H1 (cell line): ENCODE measurements around the gene ERVV-1. TPM values are rescaled to one million over a fixed set of nuclear protein-coding genes. Genes with fewer than 3 reads are reported as not detected.
"Not testable (repeated sequence)": the region's sequence is repeated elsewhere in the genome, so short reads cannot be mapped to it uniquely, and the experiment has no call there.

Source experiments
- CTCF ChIA-PET: fragments of 300-600 bp; sonication (Branson Sonifier 250); formaldehyde crosslinking; loops from one replicate; lab custom pipeline; 2021; ENCODE audit not compliant: partially characterized antibody; lab: Charles Lee
- POLR2A ChIA-PET: fragments of 300-600 bp; sonication (Branson Sonifier 250); formaldehyde crosslinking; loops from one replicate; lab custom pipeline; 2021; ENCODE audit warnings: inconsistent platforms; ENCODE audit not compliant: partially characterized antibody; lab: Charles Lee
- DNase-seq, 2 experiments: peaks; one replicate each; pipeline versions ENCODE4 v3.0.0 to v3.0.0-alpha.2; 2010 to 2022; ENCODE audit warnings: low spot score in 2 of 2, low read depth in 1 of 2, mixed read lengths in 1 of 2
- FAIRE-seq: peaks from 2 replicates; lab custom pipeline; 2011; peaks lifted over from hg19 to GRCh38; lab: Jason Lieb, UNC
- H2AFZ ChIP-seq: 2 replicates; pipeline ENCODE4 v1.8.1; 2012; ENCODE audit warnings: low read length, inconsistent platforms
- H2AK5ac ChIP-seq: 2 replicates; pipeline ENCODE4 v1.6.1; 2013; ENCODE audit warnings: low read depth, low read length
- H2BK120ac ChIP-seq: replicated peaks from 2 replicates; pipeline ENCODE3; 2013; ENCODE audit warnings: low read depth, low read length, inconsistent platforms
- H2BK12ac ChIP-seq: 2 replicates; pipeline ENCODE4 v1.6.1; 2013; ENCODE audit warnings: low read depth, low read length
- H2BK15ac ChIP-seq: 2 replicates; pipeline ENCODE4 v1.6.1; 2013; ENCODE audit warnings: low read length
- H2BK20ac ChIP-seq: 2 replicates; pipeline ENCODE4 v1.6.1; 2013; ENCODE audit warnings: low read length
- H2BK5ac ChIP-seq: 2 replicates; pipeline ENCODE4 v1.6.1; 2013; ENCODE audit warnings: low read depth, low read length
- H3K14ac ChIP-seq: 2 replicates; pipeline ENCODE4 v1.6.1; 2013; ENCODE audit warnings: inconsistent platforms; ENCODE audit not compliant: insufficient read length
- H3K18ac ChIP-seq: 2 replicates; pipeline ENCODE4 v1.6.1; 2013; ENCODE audit warnings: low read length; ENCODE audit errors: extremely low read depth
- H3K23ac ChIP-seq: 2 replicates; pipeline ENCODE4 v1.6.1; 2013; ENCODE audit warnings: inconsistent platforms; ENCODE audit not compliant: insufficient read length
- H3K23me2 ChIP-seq: 2 replicates; pipeline ENCODE4 v1.6.1; 2013; ENCODE audit warnings: low read depth, low read length
- H3K27ac ChIP-seq: 2 replicates; pipeline ENCODE4 v1.6.1; 2011; ENCODE audit warnings: low read depth, low read length, inconsistent platforms
- H3K27me3 ChIP-seq, 4 experiments: replicated peaks in 1 of 4; 1 replicate in 1 of 4; 2 replicates in 3 of 4; pipeline versions ENCODE4 v1.6.1 to v1.8.1; 2011 to 2013; ENCODE audit warnings: low read length in 3 of 4, mild to moderate bottlenecking in 3 of 4, inconsistent platforms in 2 of 4, mixed read lengths in 2 of 4, moderate library complexity in 1 of 4; ENCODE audit not compliant: control insufficient read depth in 3 of 4, insufficient read depth in 3 of 4; ENCODE audit errors: extremely low read depth in 1 of 4
- H3K36me3 ChIP-seq, 4 experiments: 2 replicates each; pipeline versions ENCODE4 v1.6.1 to v1.8.1; 2011 to 2013; ENCODE audit warnings: mild to moderate bottlenecking in 4 of 4, low read length in 3 of 4, moderate library complexity in 2 of 4, control low read depth in 1 of 4, inconsistent platforms in 1 of 4; ENCODE audit not compliant: insufficient read depth in 4 of 4, control insufficient read depth in 2 of 4
- H3K4ac ChIP-seq: replicated peaks from 2 replicates; pipeline ENCODE3; 2013; ENCODE audit warnings: low read length, low read depth, mixed read lengths, inconsistent platforms; ENCODE audit not compliant: insufficient read length
- H3K4me1 ChIP-seq, 4 experiments: replicated peaks in 1 of 4; 1 replicate in 1 of 4; 2 replicates in 3 of 4; pipeline versions ENCODE4 v1.6.1 to v1.8.1; 2011 to 2013; ENCODE audit warnings: low read length in 3 of 4, inconsistent platforms in 2 of 4, mixed read lengths in 1 of 4; ENCODE audit not compliant: insufficient read depth in 4 of 4, control insufficient read depth in 3 of 4
- H3K4me2 ChIP-seq, 2 experiments: 2 replicates each; pipeline versions ENCODE4 v1.6.1 to v1.8.1; 2011 to 2013; ENCODE audit warnings: low read depth in 2 of 2, low read length in 2 of 2, control low read depth in 1 of 2, inconsistent platforms in 1 of 2, mild to moderate bottlenecking in 1 of 2; ENCODE audit not compliant: insufficient read depth in 1 of 2
- H3K4me3 ChIP-seq, 4 experiments: fragments of 200-600, 300-600 bp in 1 of 4; sonication (generic), shearing (Covaris generic), sonication (Bioruptor Twin) in 1 of 4; 2 replicates each; pipeline versions ENCODE4 v1.5.1 to v1.8.1; 2011 to 2016; ENCODE audit warnings: low read length in 4 of 4, low read depth in 3 of 4, control low read depth in 2 of 4, inconsistent platforms in 2 of 4, mild to moderate bottlenecking in 2 of 4, mixed read lengths in 1 of 4, moderate library complexity in 1 of 4; ENCODE audit not compliant: insufficient read depth in 2 of 4; ENCODE audit errors: extremely low read depth in 1 of 4
- H3K56ac ChIP-seq: replicated peaks from 2 replicates; pipeline ENCODE3; 2013; ENCODE audit warnings: low read depth, mild to moderate bottlenecking, mixed read lengths, low read length, inconsistent platforms; ENCODE audit not compliant: insufficient read length
- H3K79me1 ChIP-seq: 2 replicates; pipeline ENCODE4 v1.6.1; 2013; ENCODE audit warnings: low read depth, low read length, control low read depth
- H3K79me2 ChIP-seq, 2 experiments: 2 replicates each; pipeline versions ENCODE4 v1.6.1 to v1.8.1; 2012 to 2013; ENCODE audit warnings: low read length in 2 of 2, mild to moderate bottlenecking in 2 of 2, inconsistent platforms in 1 of 2; ENCODE audit not compliant: insufficient read depth in 2 of 2, control insufficient read depth in 1 of 2
- H3K9ac ChIP-seq, 4 experiments: replicated peaks in 1 of 4; 1 replicate in 1 of 4; 2 replicates in 3 of 4; pipeline versions ENCODE4 v1.6.1 to v1.8.1; 2011 to 2013; ENCODE audit warnings: low read depth in 3 of 4, low read length in 3 of 4, control low read depth in 2 of 4, mild to moderate bottlenecking in 2 of 4, moderate library complexity in 2 of 4, inconsistent platforms in 1 of 4; ENCODE audit errors: extremely low read depth in 1 of 4
- H3K9me3 ChIP-seq, 2 experiments: 2 replicates each; pipeline versions ENCODE4 v1.6.1 to v1.8.1; 2012 to 2013; ENCODE audit warnings: mild to moderate bottlenecking in 2 of 2, moderate library complexity in 2 of 2, control low read depth in 1 of 2, inconsistent platforms in 1 of 2, low read depth in 1 of 2, low read length in 1 of 2, mixed read lengths in 1 of 2; ENCODE audit not compliant: insufficient read depth in 2 of 2
- H4K20me1 ChIP-seq, 2 experiments: replicated peaks in 1 of 2; 2 replicates each; pipeline versions ENCODE3 to v1.8.1; 2011 to 2013; ENCODE audit warnings: inconsistent platforms in 2 of 2, low read length in 2 of 2, mild to moderate bottlenecking in 1 of 2; ENCODE audit not compliant: insufficient read depth in 2 of 2, control insufficient read depth in 1 of 2
- H4K5ac ChIP-seq: 2 replicates; pipeline ENCODE4 v1.6.1; 2013; ENCODE audit warnings: low read length, low read depth, mixed read lengths, inconsistent platforms; ENCODE audit not compliant: insufficient read length
- H4K8ac ChIP-seq: 2 replicates; pipeline ENCODE4 v1.8.0; 2013; ENCODE audit warnings: mild to moderate bottlenecking, moderate library complexity, low read length, inconsistent platforms; ENCODE audit not compliant: insufficient read depth; ENCODE audit errors: extremely low read depth
- H4K91ac ChIP-seq: replicated peaks from 2 replicates; pipeline ENCODE3; 2013; ENCODE audit warnings: low read length, mixed read lengths, inconsistent platforms; ENCODE audit not compliant: insufficient read length
- WGBS, 2 experiments: shearing (Covaris generic) in 1 of 2; methylation state at CpG; one replicate each; pipeline versions ENCODE4 v1.1.6 to v1.1.7; 2013 to 2015; ENCODE audit warnings: low lambda C conversion rate in 2 of 2, mixed read lengths in 2 of 2, inconsistent platforms in 1 of 2, low coverage in 1 of 2, missing lambda C conversion rate in 1 of 2; ENCODE audit not compliant: insufficient replicate concordance in 2 of 2, insufficient coverage in 1 of 2, insufficient read length in 1 of 2; ENCODE audit errors: extremely low coverage in 1 of 2, missing lambda C conversion rate in 1 of 2; 5-methylcytosine and 5-hydroxymethylcytosine counted together
- polyA plus RNA-seq, 7 experiments: library from polyadenylated mRNA; depleted of rRNA in 3 of 7; stranded (reverse) in 5 of 7; unstranded in 2 of 7; fragments of >200 nt in 5 of 7; fragments of 200-250 nt in 2 of 7; gene quantifications; 1 replicate in 5 of 7; 2 replicates in 1 of 7; 4 replicates in 1 of 7; pipeline versions ENCODE4 v1.2.1 to v1.2.3, GENCODE V29; 2011 to 2013; ENCODE audit warnings: missing spikeins in 2 of 7, mixed read lengths in 2 of 7
- total RNA-seq: library from RNA; stranded (reverse); fragmentation: NEBNext Ultra II Directional; extraction: Animal tissue kit (Norgen Biotek cat#: 25700); gene quantifications from 2 replicates; pipeline ENCODE4 v1.2.1, GENCODE V29; 2021

The ERVV-1 gene
- total and polyA plus RNA-seq, 2 of the 8 experiments (the other 6 are each of a cell fraction or from before 2014, with no cell fraction given), result not detected

DNA sequence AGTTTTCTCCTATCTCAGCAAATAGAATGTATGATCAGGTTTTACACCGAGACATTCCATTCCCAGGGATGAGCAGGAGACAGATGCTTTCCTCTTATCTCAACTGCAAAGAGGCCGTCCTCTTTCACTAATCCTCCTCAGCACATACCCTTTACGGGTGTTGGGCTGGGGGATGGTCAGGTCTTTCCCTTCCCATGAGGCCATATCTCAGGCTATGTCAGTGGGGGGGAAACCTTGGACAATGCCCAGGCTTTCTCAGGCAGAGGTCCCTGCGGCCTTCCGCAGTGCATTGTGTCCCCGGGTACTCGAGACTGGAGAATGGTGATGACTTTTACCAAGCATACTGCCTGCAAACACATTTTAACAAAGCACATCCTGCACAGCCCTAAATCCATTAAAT is 14.6 kb downstream of the ERVV-1 start:
- H3K23ac ChIP-seq, H3K23me2 ChIP-seq, DNase-seq, H2BK5ac ChIP-seq, H3K27ac ChIP-seq, H3K56ac ChIP-seq, H3K79me2 ChIP-seq, H4K8ac ChIP-seq, H2BK15ac ChIP-seq, H3K9ac ChIP-seq, H3K4me3 ChIP-seq, H3K4ac ChIP-seq, H4K20me1 ChIP-seq, H2AK5ac ChIP-seq, H4K5ac ChIP-seq, H3K9me3 ChIP-seq, CTCF ChIA-PET, H2BK20ac ChIP-seq, H3K4me2 ChIP-seq, H3K79me1 ChIP-seq, H3K27me3 ChIP-seq, FAIRE-seq, H3K14ac ChIP-seq, H2BK12ac ChIP-seq, H3K18ac ChIP-seq, H3K36me3 ChIP-seq, H3K4me1 ChIP-seq, H2BK120ac ChIP-seq, H2AFZ ChIP-seq, H4K91ac ChIP-seq: not testable (repeated sequence)
- POLR2A ChIA-PET, result interaction anchor here (0.7 kb wide), 1 partner anchor 24 kb away, joined by 3 read pairs; no protein-coding TSS in a partner anchor
- WGBS, 2 experiments, result 75% methylated on average over 7 of the region's 7 CpGs; no CpG with 5 or more reads in 1 of the 2 experiments
